ENCODE results near the gene TEAD1. TPM values are rescaled to one million over a fixed set of nuclear protein-coding genes. Genes with fewer than 3 reads are reported as not detected.

The TEAD1 gene
- total and polyA plus RNA-seq, 2 donors (not counting 1 experiment from before 2014, with no cell fraction given), result 88.6 to 121 TPM

DNA sequence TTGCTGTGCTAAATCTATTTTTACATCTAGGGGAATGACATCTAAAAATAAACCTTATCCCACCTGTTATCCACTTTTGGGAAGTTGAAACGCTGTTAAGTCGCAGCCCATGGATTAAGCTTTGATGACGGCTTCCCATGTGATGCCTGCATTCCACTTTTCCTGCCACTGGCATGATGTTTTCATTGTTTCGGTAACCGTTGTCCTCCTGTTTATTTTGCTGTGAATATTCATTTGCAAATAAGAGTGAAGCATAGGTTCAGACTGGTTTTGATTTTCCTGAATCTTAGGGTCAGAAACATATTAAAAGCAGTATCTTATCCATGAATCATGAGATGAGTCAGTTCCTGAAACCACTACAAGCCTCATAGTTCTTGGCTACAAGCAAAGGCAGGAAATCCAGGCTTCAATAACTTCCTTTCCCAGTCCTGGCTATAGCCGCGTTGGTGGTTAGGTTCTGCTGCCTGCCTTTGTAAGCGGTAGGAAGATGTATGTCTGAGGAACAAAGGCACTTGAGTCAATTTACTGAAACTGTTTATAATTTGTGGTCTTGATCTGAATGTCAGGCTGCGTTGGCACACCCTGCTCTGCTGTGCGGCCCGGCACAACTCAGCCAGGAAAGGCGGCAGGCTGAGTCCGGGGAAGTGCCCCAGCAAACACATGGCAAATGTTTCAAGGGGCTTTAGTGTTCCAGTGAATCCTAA, 19.4 kb downstream of the TEAD1 start:
- H4K20me1 ChIP-seq (ENCODE audit: control insufficient read depth, extremely low read depth, insufficient read depth, low read length), result no peaks in the 10 kb centered on the region
- H3K4me1 ChIP-seq (ENCODE audit: control insufficient read depth, extremely low read depth, insufficient read depth, low read length), result peaks cover 48% of the 10 kb centered on the region
- peak overlapping the region; percentile 5 to 47 (median 38) for H3K4me3 ChIP-seq (replicated peaks in 1 of 4; ENCODE audit: control extremely low read depth in 1 of 4, insufficient read depth in 1 of 4, low read depth in 3 of 4, low read length in 4 of 4)
- peak overlapping the region; percentile 70 for H3K9ac ChIP-seq (ENCODE audit: insufficient read depth, low read length)
- H3K36me3 ChIP-seq (ENCODE audit: control insufficient read depth, insufficient read depth, low read length), result no peaks in the 10 kb centered on the region
- H3K79me2 ChIP-seq (ENCODE audit: control insufficient read depth, insufficient read depth, low read length), result peaks cover 91% of the 10 kb centered on the region
- peak overlapping the region; percentile 96 for H3K27ac ChIP-seq (ENCODE audit: insufficient read depth, low read length)
- H3K4me2 ChIP-seq (ENCODE audit: extremely low read depth, insufficient read depth, low read length), result peak overlapping the region; percentile 94
- H2AFZ ChIP-seq (ENCODE audit: low read length), result no peak overlapping the region
- no peaks in the 10 kb centered on the region for H3K27me3 ChIP-seq (ENCODE audit: control insufficient read depth, insufficient read depth, low read length)
- peak; percentile 99 to 100 for DNase-seq (ENCODE audit: low read depth in 2 of 2)
- TF ChIP-seq EZH2 (IDR thresholded peaks at IDR 0.05; ENCODE audit: low read length, missing control alignments), result no peak
- TF ChIP-seq, protein P1, sequence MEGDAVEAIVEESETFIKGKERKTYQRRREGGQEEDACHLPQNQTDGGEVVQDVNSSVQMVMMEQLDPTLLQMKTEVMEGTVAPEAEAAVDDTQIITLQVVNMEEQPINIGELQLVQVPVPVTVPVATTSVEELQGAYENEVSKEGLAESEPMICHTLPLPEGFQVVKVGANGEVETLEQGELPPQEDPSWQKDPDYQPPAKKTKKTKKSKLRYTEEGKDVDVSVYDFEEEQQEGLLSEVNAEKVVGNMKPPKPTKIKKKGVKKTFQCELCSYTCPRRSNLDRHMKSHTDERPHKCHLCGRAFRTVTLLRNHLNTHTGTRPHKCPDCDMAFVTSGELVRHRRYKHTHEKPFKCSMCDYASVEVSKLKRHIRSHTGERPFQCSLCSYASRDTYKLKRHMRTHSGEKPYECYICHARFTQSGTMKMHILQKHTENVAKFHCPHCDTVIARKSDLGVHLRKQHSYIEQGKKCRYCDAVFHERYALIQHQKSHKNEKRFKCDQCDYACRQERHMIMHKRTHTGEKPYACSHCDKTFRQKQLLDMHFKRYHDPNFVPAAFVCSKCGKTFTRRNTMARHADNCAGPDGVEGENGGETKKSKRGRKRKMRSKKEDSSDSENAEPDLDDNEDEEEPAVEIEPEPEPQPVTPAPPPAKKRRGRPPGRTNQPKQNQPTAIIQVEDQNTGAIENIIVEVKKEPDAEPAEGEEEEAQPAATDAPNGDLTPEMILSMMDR (conservative IDR thresholded peaks at IDR 0.05 in 1 of 2, IDR thresholded peaks at IDR 0.05 in 1 of 2; ENCODE audit: low read depth in 1 of 2, low read length in 2 of 2), result no peak
- no peaks in the 10 kb centered on the region for H3K9me3 ChIP-seq (ENCODE audit: control insufficient read depth, insufficient read depth, low read depth, low read length)

DNA sequence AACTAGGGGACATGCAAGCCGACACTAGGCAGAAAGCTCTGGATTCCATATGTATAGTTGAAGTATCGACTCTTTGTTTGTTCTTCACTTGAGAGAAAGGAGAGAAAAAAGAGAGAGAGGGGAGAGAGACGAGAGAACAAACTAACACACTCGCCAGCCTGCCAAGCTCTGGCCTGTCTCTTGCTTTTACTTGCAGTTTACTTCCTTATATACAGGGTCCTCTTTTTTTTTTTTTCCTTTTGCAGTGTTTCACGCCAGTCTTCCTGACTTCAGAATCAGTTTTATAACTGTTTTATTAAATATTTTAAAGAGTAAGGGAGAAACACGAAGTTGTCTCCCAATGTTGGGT, 19.9 kb downstream of the TEAD1 start:
- Histone ChIP-seq H4K20me1 (ENCODE audit: control insufficient read depth, extremely low read depth, insufficient read depth, low read length) (no peaks in the 10 kb centered on the region), H3K36me3 (ENCODE audit: control insufficient read depth, insufficient read depth, low read length) (no peaks in the 10 kb centered on the region), H3K27me3 (ENCODE audit: control insufficient read depth, insufficient read depth, low read length) (no peaks in the 10 kb centered on the region), H3K9ac (ENCODE audit: insufficient read depth, low read length) (peak overlapping the region; percentile 70), H3K79me2 (ENCODE audit: control insufficient read depth, insufficient read depth, low read length) (peaks cover 91% of the 10 kb centered on the region), H3K4me3 (replicated peaks in 1 of 4; ENCODE audit: control extremely low read depth in 1 of 4, insufficient read depth in 1 of 4, low read depth in 3 of 4, low read length in 4 of 4) (peak overlapping the region; percentile 1 to 47 (median 36)), H3K9me3 (ENCODE audit: control insufficient read depth, insufficient read depth, low read depth, low read length) (no peaks in the 10 kb centered on the region), H2AFZ (ENCODE audit: low read length) (no peak overlapping the region), H3K4me1 (ENCODE audit: control insufficient read depth, extremely low read depth, insufficient read depth, low read length) (peaks cover 43% of the 10 kb centered on the region), H3K4me2 (ENCODE audit: extremely low read depth, insufficient read depth, low read length) (peak overlapping the region; percentile 94), H3K27ac (ENCODE audit: insufficient read depth, low read length) (peak overlapping the region; percentile 96)
- TF ChIP-seq EZH2 (IDR thresholded peaks at IDR 0.05; ENCODE audit: low read length, missing control alignments), result no peak
- TF ChIP-seq, protein P1 (conservative IDR thresholded peaks at IDR 0.05 in 1 of 2, IDR thresholded peaks at IDR 0.05 in 1 of 2; ENCODE audit: low read depth in 1 of 2, low read length in 2 of 2), result no peak
- no peak for DNase-seq (ENCODE audit: low read depth in 2 of 2)

DNA sequence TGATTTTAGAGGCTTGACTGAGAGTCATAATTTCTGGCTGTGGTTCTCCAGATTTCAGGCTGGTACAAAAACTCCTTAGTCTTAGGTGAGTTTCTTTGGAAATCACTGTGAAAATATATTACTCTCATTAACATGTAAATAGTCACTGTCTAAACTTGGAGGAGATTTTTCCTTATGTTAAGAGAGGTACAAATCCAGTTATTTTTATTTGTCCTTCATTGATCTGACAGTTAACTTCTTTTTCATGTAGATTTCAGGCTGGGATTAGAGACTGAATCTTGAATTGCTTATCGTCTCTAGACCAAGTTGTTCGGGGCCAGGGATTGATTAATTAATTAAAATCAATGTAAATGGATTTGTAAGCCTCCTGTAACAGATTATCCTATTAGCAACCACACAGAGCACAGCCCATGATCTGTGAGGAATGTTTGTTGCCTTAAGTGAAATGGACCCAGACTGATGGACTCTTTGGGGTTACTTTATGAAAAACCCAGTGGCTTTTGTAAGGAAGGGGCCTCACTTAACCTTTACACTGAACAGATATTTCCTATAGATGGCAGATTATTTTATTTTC, 21.1 kb downstream of the TEAD1 start:
- Histone ChIP-seq H2AFZ (ENCODE audit: low read length) (no peak overlapping the region), H3K4me1 (ENCODE audit: control insufficient read depth, extremely low read depth, insufficient read depth, low read length) (peaks cover 42% of the 10 kb centered on the region), H3K9ac (ENCODE audit: insufficient read depth, low read length) (no peak overlapping the region), H3K79me2 (ENCODE audit: control insufficient read depth, insufficient read depth, low read length) (peaks cover 91% of the 10 kb centered on the region), H3K4me3 (replicated peaks in 1 of 4; ENCODE audit: control extremely low read depth in 1 of 4, insufficient read depth in 1 of 4, low read depth in 3 of 4, low read length in 4 of 4) (no peak overlapping the region), H3K9me3 (ENCODE audit: control insufficient read depth, insufficient read depth, low read depth, low read length) (no peaks in the 10 kb centered on the region), H3K36me3 (ENCODE audit: control insufficient read depth, insufficient read depth, low read length) (no peaks in the 10 kb centered on the region), H3K27ac (ENCODE audit: insufficient read depth, low read length) (peak overlapping the region; percentile 96), H3K4me2 (ENCODE audit: extremely low read depth, insufficient read depth, low read length) (peak overlapping the region; percentile 94), H4K20me1 (ENCODE audit: control insufficient read depth, extremely low read depth, insufficient read depth, low read length) (no peaks in the 10 kb centered on the region), H3K27me3 (ENCODE audit: control insufficient read depth, insufficient read depth, low read length) (no peaks in the 10 kb centered on the region)
- no peak for DNase-seq (ENCODE audit: low read depth in 2 of 2)
- TF ChIP-seq, protein P1 (conservative IDR thresholded peaks at IDR 0.05 in 1 of 2, IDR thresholded peaks at IDR 0.05 in 1 of 2; ENCODE audit: low read depth in 1 of 2, low read length in 2 of 2), result no peak
- no peak for TF ChIP-seq EZH2 (IDR thresholded peaks at IDR 0.05; ENCODE audit: low read length, missing control alignments)

Data from fibroblast of lung (primary cell).